GM19351 (cell line): ENCODE results near the gene BRD4.

Experiments used
- ATAC-seq: cut with Tn5 transposase; IDR thresholded peaks from one replicate; pipeline ENCODE4 v1.9.1; 2021; ENCODE audit warnings: mild to moderate bottlenecking, moderate library complexity; ENCODE audit not compliant: unreplicated experiment

BRD4 gene

GRCh38 chr19:15251010-15251748, 81.2 kb downstream of the BRD4 start:
- ATAC-seq: no peak

DNA sequence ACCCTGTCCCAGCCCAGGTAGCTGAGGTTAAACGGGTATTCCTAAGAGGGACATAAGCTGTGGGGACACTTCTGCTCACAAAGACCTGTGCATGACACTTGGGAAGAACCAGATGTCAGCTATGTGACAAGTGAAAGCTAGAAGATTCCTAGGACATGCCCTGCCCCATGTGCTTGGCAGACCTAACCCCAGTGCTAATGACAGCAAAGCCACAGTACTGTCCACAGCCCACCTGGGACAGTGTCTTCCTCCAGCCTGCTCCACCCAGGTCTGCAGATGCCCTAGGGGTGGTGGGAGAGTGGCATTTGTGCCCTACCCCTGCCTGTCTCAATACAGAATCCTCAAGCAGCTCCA, 81.7 kb downstream of the BRD4 start:
- ATAC-seq: no peak

GRCh38 chr19:15249972-15250639, 82.2 kb downstream of the BRD4 start:
- ATAC-seq: no peak

DNA sequence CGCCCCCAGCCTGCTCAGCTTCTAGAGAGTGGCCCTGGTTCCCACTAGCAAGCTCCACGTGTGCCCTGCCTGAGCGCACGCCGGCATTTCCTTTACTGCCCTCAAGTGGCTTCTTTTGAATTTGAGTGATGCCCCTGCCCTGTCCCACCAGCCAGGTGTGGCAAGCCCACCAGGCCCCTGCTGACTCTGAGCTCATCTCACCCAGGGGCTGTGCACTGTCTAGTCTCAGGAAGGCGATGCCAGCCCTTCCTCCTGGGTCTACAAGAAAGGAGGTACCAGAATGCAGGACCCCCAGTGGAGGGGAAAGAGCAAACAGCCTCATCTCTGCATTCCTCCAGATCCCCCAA, 82.8 kb downstream of the BRD4 start:
- ATAC-seq: no peak

DNA sequence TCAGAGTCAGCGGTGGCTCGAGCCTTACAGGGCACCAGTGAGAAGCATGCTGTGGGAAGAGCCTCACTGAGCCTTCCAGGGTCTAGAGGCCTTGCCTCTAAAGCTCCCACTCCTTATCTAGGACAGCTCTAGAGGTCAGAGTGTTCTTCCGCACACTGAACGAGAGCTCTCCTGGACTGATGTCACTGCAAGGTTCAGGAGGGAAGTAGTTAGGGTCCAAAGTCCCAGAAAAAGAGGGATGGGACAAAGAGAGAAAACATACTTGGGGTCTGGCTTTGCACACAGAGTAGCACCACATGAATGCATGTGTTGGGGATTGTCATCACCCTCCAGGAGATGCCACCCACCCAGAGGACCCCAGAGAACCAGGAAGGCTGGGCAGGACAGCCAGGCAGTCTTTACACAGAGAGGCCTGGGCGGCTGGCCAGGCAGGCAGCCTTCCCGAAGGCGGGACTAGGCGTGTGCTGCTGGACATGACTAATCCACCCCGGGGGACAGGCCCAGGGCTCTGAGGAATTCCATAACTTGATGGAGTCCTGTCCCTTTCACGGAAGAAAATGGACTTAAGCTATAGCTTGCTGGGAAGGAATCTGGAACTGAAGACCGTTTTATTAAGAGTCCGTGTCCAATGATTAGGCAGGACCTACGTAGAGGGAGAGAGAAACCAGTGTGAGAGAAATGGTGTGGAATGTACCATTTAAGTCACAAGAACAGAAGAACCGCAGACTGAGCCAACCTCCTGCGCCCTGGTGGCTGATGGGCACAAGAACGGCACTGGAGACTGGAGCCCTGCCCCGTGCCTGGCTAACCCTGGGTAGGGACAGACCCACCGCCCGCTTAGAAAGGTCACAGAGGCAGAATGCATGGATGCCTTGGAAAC, 83.5 kb downstream of the BRD4 start:
- ATAC-seq: no peak

GRCh38 chr19:15248106-15248505, 84.2 kb downstream of the BRD4 start:
- no peak for ATAC-seq

DNA sequence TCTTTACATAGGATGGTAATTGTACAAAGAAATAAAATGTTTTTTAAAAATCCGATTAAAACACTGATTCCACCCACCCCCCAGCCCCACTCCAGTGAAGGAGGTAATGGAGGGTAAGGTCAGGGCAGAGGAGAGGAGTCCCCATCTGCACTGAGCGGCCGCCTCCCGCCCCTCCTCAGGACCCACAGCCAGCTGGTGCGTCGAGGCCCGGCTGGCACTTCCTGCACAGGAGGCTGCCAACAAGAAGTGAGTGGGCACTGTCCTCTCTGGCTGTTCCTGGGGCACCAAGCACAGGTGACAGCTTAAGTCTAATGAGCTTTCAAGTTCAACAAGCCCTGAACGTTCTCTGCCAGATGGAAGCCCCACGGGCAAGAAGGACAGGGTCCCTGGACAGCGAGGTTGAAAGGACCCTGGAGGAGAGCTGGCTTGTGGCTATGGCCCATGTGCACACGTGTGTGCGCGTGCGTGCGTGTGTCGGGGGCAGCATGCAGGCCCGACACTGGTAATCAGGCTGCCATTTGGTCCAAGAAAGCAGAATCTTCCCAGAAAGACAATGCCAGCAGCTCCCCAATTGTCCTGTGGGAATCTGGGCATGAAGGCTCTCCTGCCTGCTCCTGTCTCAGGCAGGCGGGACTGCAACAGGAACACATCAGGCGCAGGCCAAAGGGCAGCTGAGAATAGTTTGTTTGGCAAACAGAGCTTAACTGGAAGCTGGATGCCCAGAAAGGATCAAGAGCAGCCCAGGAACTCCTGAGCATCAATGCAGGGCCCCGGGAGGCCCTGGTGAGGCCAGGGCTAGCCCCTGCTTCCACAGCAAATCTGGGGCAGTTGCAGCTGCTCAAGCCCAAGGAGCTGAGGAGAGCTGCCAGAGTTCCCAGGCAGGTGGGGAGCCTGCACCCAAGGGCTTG, 85.0 kb downstream of the BRD4 start:
- ATAC-seq: no peak

GRCh38 chr19:15246198-15246481, 86.2 kb downstream of the BRD4 start:
- ATAC-seq: no peak

DNA sequence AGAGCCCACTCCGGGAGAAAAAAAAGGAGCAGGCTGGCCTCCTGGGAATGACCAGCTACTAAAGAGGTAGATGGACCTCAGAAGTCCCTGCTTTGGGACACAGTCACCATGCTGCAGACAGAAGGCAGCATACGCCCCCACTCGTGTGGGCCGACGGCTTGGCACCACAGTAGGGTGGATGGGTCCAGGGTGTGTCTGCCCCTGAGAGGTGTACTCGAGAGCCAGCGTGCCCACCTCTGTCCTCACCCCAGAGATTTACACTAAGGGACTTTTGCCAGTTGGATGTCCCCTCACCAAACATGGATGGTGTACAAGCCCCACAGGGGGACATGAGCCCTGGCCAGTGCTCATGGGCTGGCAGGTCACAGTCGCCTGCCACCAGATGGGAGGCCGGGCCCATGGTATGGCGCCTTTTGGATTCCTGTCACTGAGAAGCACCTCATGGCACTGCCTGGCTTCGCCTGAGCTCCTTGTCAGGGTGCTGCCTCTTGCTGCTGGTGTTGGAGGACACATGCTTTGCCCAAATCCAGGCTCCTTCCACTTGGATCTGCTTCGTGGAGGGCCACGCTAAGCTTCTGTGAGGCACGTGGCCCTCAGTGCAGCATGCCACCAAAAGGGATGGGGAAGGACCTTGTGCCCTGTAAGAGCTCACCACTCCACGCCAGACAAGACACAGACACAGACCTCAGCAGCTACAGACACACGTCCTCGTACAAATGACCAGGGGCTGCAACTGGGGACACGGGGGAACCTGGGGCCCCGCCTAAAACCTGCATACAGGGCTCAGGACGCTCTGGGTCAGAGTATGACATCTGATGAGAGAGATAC, 86.8 kb downstream of the BRD4 start:
- no peak for ATAC-seq

- no peak for ATAC-seq
Observed at GRCh38 chr19:15244808-15245207, 87.5 kb downstream of the BRD4 start.

DNA sequence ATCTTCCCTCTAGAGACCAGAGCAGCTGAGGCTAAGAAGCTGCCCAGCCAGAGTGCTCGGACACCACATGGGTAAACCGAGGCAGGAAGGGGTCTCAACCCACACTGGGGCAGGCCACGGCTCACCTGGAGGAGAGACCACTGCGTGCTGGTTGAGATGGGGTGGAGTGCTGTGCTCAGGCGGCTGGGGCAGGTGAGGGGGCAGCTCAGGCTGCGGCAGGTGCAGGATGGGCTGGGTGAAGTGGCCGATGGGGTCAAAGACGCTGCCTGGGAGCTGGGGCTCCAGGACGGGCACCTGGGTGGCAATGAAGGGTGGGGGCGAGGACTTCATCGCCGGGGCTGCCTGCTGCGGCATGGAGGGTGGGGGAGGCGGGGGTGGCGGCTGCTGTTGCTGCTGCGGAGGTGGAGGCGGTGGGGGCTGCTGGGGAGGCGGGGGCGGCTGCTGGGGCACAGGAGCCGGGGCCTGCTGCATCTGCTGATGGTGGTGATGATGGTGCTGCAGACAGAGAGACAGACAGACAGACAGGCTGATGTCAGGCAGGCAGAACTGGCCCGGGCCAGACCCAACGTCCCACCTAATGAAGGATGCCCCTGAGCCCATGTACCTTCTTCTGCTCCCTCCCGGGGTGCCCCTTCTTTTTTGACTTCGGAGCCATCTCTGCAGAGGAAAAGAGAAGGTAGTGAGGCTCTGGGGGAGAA, 88.1 kb downstream of the BRD4 start:
- ATAC-seq: no peak

DNA sequence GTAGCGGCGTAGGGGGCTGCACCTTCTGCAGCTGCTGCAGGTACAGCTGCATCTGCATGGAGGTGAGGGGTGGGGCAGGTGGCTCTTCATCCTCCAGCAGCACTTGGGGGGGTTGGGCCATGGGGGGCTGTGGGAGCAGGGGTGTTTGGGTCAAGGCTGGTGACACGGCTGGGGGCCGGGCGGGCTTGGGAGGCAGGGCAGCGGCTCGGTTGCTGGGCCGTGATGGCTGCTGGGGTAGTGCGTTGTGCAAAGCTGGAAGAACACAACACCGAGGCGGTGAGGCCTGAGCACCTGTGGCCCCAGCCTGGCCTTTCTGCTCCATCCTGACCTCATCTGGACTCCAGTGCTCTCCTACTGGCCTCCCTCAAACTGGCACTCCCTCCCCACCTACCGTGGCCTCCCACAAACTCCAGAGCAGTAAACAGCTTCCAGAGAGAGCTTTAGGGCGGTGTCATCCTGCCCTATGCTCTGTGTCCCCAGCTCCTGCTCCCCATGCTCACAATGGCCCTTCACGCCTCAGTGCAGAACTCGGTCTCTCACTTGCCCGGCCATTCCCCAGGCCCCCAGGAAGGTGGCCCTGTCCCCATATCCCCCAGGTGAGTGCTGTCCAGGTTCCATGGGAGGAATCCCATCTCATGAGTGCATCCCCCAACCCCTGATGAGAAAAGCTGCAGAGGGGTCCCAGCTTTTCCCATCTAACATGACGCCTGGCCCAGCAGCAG, 88.9 kb downstream of the BRD4 start:
- no peak for ATAC-seq

DNA sequence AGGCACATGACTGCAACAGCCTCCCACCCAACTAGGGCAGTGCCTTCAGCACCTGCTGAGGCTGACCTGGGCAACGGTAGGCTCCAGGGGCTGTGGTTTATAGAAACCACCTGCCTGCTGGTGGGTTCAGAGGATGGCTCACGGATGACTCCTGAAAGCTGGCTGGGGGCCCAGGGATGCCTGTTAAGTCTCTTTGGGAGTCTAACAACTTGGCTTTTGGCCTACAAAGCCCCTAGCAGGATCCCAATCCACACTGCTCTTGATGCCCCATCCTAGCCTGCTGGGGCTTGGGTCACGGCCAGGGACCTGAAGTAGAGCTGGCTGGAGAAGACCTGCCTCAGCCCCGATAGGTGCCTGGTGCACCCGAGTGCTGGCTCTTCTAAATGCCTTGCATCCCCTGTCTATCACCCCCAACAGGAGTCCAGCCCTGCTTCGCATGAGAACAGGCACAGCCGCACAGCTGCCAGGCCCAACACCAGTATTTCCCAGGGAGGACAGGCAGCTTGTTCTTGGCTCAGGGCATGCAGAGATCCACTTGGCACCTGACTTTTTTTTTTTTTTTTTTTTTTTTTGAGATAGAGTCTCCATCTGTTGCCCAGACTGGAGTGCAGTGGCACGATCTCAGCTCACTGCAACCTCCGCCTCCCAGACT, 91.0 kb downstream of the BRD4 start:
- ATAC-seq: no peak

GRCh38 chr19:15240515-15240914, 91.8 kb downstream of the BRD4 start:
- no peak for ATAC-seq

DNA sequence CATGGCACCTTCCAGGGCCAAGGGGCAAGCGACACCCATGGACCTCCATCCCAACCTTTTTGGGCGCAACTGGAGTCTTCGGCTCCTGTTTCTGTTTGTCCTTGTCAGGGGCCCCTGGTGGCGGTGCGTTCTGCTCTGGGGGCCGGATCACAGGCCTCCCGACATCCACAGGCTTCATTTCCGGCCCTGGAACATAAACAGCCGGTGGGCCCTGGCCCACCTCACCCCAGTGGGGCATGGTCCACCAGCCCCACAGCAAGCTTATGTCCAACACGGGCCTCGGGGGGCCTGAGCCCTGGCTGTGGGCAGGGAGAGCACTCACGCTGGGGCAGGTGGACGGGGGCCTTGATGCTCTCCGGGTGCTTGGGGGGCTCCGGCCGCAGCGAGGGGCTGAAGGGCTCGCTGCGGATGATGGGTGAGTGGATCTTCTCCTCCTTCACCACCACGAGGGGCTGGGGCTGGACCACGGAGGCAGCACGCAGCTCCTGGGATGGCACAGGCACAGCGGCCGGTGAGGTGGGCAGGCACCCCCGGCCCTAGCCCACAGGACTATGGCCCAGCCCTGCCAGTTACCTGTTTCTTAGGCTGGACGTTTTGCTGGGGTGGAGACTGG, 92.9 kb downstream of the BRD4 start:
- no peak for ATAC-seq

- no peak for ATAC-seq
Observed at GRCh38 chr19:15238639-15239155, 93.6 kb downstream of the BRD4 start.

DNA sequence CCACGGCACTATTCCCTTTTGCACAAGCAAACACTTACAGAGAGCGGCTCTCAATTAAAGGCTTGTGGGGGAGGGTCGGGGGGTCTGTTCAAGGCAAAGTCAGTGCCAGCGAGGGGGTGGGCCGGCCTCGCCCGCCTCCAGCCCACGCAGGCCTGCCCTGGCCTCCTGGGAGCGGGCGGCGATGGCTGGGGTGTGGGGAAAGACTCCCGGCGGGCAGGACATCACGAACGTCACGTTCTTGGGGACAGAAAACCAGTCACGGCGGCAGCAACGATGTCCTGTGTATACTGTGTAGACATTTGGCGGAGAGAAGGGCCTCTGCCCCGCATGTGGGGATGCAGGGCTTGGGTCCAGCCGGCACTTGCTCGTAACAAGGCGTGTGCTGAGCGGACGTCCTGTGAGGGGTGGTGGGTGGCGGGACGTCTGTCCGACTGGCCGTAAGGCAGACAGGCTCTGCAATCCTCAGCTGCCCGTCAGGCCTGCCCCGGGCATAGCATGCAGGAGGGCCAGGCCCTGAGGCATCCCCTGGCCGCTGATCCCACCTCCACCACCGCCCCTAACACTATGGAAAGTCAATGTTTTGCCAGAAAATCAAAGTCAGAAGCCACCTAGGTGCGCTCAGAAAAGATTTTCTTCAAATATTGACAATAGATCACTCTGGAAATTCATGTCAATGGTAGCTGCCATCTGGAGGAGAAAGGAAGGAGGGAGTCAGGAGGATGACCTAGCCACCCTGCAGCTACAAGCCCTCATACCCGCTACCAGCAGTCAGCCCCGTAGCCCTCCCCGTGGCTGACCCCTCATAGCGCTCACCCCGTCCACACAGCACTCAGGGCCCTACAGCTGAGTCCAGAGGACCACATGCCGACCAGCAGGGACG, 94.3 kb downstream of the BRD4 start:
- ATAC-seq: no peak
